ENCODE results near the gene CCT6A.

Gene CCT6A

GRCh38 chr7:56019501-56019900, 32.1 kb upstream of the CCT6A start:
- no peaks in the 10 kb centered on the region for H3K79me2 ChIP-seq (ENCODE audit: low read length)
- H3K9ac ChIP-seq (ENCODE audit: low read length) = no peak overlapping the region
- DNase-seq = no peak
- no peak overlapping the region for H3K4me3 ChIP-seq (ENCODE audit: low read length)
- H3K4me2 ChIP-seq (ENCODE audit: low read depth, low read length) = no peak overlapping the region
- H4K20me1 ChIP-seq (ENCODE audit: insufficient read depth, low read length) = no peaks in the 10 kb centered on the region
- H3K4me1 ChIP-seq (ENCODE audit: low read length) = no peaks in the 10 kb centered on the region
- H3F3A ChIP-seq (ENCODE audit: insufficient read depth, low read length) = no peaks in the 10 kb centered on the region
- no peak overlapping the region for H3K27ac ChIP-seq (ENCODE audit: low read length)
- H3K36me3 ChIP-seq (replicated peaks; ENCODE audit: insufficient read depth, low read length) = no peaks in the 10 kb centered on the region
- H3K9me2 ChIP-seq (replicated peaks; ENCODE audit: insufficient read depth, low read length) = no peaks in the 10 kb centered on the region
- no peaks in the 10 kb centered on the region for H3K9me3 ChIP-seq (replicated peaks; ENCODE audit: insufficient read depth, low read length)
- H2AFZ ChIP-seq (ENCODE audit: low read length) = no peak overlapping the region
- no peak for TF ChIP-seq CTCF (IDR thresholded peaks at IDR 0.05; ENCODE audit: low read length)
- TF ChIP-seq EZH2phosphoT487 (IDR thresholded peaks at IDR 0.05; ENCODE audit: low read length) = no peak
- TF ChIP-seq EZH2 (optimal IDR thresholded peaks at IDR 0.05; ENCODE audit: low read depth, low read length) = no peak
- H3K27me3 ChIP-seq (replicated peaks; ENCODE audit: insufficient read depth, low read length) = no peaks in the 10 kb centered on the region

GRCh38 chr7:56023500-56023899, 28.1 kb upstream of the CCT6A start:
- Histone ChIP-seq H3F3A (ENCODE audit: insufficient read depth, low read length) (no peaks in the 10 kb centered on the region), H3K36me3 (replicated peaks; ENCODE audit: insufficient read depth, low read length) (no peaks in the 10 kb centered on the region), H3K4me1 (ENCODE audit: low read length) (no peaks in the 10 kb centered on the region)

GRCh38 chr7:56026538-56026937, 25.0 kb upstream of the CCT6A start:
- Histone ChIP-seq H3K4me3 (ENCODE audit: low read length) (no peak overlapping the region), H3K4me2 (ENCODE audit: low read depth, low read length) (no peak overlapping the region), H3K9me2 (replicated peaks; ENCODE audit: insufficient read depth, low read length) (no peaks in the 10 kb centered on the region), H4K20me1 (ENCODE audit: insufficient read depth, low read length) (no peaks in the 10 kb centered on the region), H3F3A (ENCODE audit: insufficient read depth, low read length) (no peaks in the 10 kb centered on the region), H2AFZ (ENCODE audit: low read length) (no peak overlapping the region), H3K36me3 (replicated peaks; ENCODE audit: insufficient read depth, low read length) (no peaks in the 10 kb centered on the region), H3K9me3 (replicated peaks; ENCODE audit: insufficient read depth, low read length) (no peaks in the 10 kb centered on the region), H3K27ac (ENCODE audit: low read length) (no peak overlapping the region), H3K27me3 (replicated peaks; ENCODE audit: insufficient read depth, low read length) (no peaks in the 10 kb centered on the region), H3K9ac (ENCODE audit: low read length) (no peak overlapping the region), H3K4me1 (ENCODE audit: low read length) (no peaks in the 10 kb centered on the region), H3K79me2 (ENCODE audit: low read length) (no peaks in the 10 kb centered on the region)
- no peak for DNase-seq
- no peak for TF ChIP-seq EZH2phosphoT487 (IDR thresholded peaks at IDR 0.05; ENCODE audit: low read length)
- no peak for TF ChIP-seq EZH2 (optimal IDR thresholded peaks at IDR 0.05; ENCODE audit: low read depth, low read length)
- no peak for TF ChIP-seq CTCF (IDR thresholded peaks at IDR 0.05; ENCODE audit: low read length)

More at GRCh38 chr7:56023500-56023899, 28.1 kb upstream of the CCT6A start:
- no peak overlapping the region for H2AFZ ChIP-seq (ENCODE audit: low read length)
- H3K79me2 ChIP-seq (ENCODE audit: low read length) = no peaks in the 10 kb centered on the region
- no peak for DNase-seq
- no peak for TF ChIP-seq EZH2 (optimal IDR thresholded peaks at IDR 0.05; ENCODE audit: low read depth, low read length)
- no peak for TF ChIP-seq CTCF (IDR thresholded peaks at IDR 0.05; ENCODE audit: low read length)
- TF ChIP-seq EZH2phosphoT487 (IDR thresholded peaks at IDR 0.05; ENCODE audit: low read length) = no peak
- no peak overlapping the region for H3K9ac ChIP-seq (ENCODE audit: low read length)
- no peak overlapping the region for H3K27ac ChIP-seq (ENCODE audit: low read length)
- no peaks in the 10 kb centered on the region for H4K20me1 ChIP-seq (ENCODE audit: insufficient read depth, low read length)
- no peak overlapping the region for H3K4me3 ChIP-seq (ENCODE audit: low read length)
- H3K9me2 ChIP-seq (replicated peaks; ENCODE audit: insufficient read depth, low read length) = no peaks in the 10 kb centered on the region
- H3K27me3 ChIP-seq (replicated peaks; ENCODE audit: insufficient read depth, low read length) = no peaks in the 10 kb centered on the region
- H3K4me2 ChIP-seq (ENCODE audit: low read depth, low read length) = no peak overlapping the region
- no peaks in the 10 kb centered on the region for H3K9me3 ChIP-seq (replicated peaks; ENCODE audit: insufficient read depth, low read length)

All from MM.1S (cell line).